H1 (cell line): ENCODE results near the gene ABCF3. TPM values are rescaled to one million over a fixed set of nuclear protein-coding genes. Genes with fewer than 3 reads are reported as not detected.

Experiments
- CTCF ChIA-PET: fragments of 300-600 bp; sonication (Branson Sonifier 250); formaldehyde crosslinking; loops from one replicate; lab custom pipeline; 2021; ENCODE audit not compliant: partially characterized antibody; lab: Charles Lee
- POLR2A ChIA-PET: fragments of 300-600 bp; sonication (Branson Sonifier 250); formaldehyde crosslinking; loops from one replicate; lab custom pipeline; 2021; ENCODE audit warnings: inconsistent platforms; ENCODE audit not compliant: partially characterized antibody; lab: Charles Lee
- DNase-seq, 2 experiments: peaks; one replicate each; pipeline versions ENCODE4 v3.0.0 to v3.0.0-alpha.2; 2010 to 2022; ENCODE audit warnings: low spot score in 2 of 2, low read depth in 1 of 2, mixed read lengths in 1 of 2
- FAIRE-seq: peaks from 2 replicates; lab custom pipeline; 2011; peaks lifted over from hg19 to GRCh38; lab: Jason Lieb, UNC
- H2AFZ ChIP-seq: 2 replicates; pipeline ENCODE4 v1.8.1; 2012; ENCODE audit warnings: low read length, inconsistent platforms
- H2AK5ac ChIP-seq: 2 replicates; pipeline ENCODE4 v1.6.1; 2013; ENCODE audit warnings: low read depth, low read length
- H2BK120ac ChIP-seq: replicated peaks from 2 replicates; pipeline ENCODE3; 2013; ENCODE audit warnings: low read depth, low read length, inconsistent platforms
- H2BK12ac ChIP-seq: 2 replicates; pipeline ENCODE4 v1.6.1; 2013; ENCODE audit warnings: low read depth, low read length
- H2BK15ac ChIP-seq: 2 replicates; pipeline ENCODE4 v1.6.1; 2013; ENCODE audit warnings: low read length
- H2BK20ac ChIP-seq: 2 replicates; pipeline ENCODE4 v1.6.1; 2013; ENCODE audit warnings: low read length
- H2BK5ac ChIP-seq: 2 replicates; pipeline ENCODE4 v1.6.1; 2013; ENCODE audit warnings: low read depth, low read length
- H3K14ac ChIP-seq: 2 replicates; pipeline ENCODE4 v1.6.1; 2013; ENCODE audit warnings: inconsistent platforms; ENCODE audit not compliant: insufficient read length
- H3K18ac ChIP-seq: 2 replicates; pipeline ENCODE4 v1.6.1; 2013; ENCODE audit warnings: low read length; ENCODE audit errors: extremely low read depth
- H3K23ac ChIP-seq: 2 replicates; pipeline ENCODE4 v1.6.1; 2013; ENCODE audit warnings: inconsistent platforms; ENCODE audit not compliant: insufficient read length
- H3K23me2 ChIP-seq: 2 replicates; pipeline ENCODE4 v1.6.1; 2013; ENCODE audit warnings: low read depth, low read length
- H3K27ac ChIP-seq: 2 replicates; pipeline ENCODE4 v1.6.1; 2011; ENCODE audit warnings: low read depth, low read length, inconsistent platforms
- H3K27me3 ChIP-seq, 4 experiments: replicated peaks in 1 of 4; 1 replicate in 1 of 4; 2 replicates in 3 of 4; pipeline versions ENCODE4 v1.6.1 to v1.8.1; 2011 to 2013; ENCODE audit warnings: low read length in 3 of 4, mild to moderate bottlenecking in 3 of 4, inconsistent platforms in 2 of 4, mixed read lengths in 2 of 4, moderate library complexity in 1 of 4; ENCODE audit not compliant: control insufficient read depth in 3 of 4, insufficient read depth in 3 of 4; ENCODE audit errors: extremely low read depth in 1 of 4
- H3K36me3 ChIP-seq, 4 experiments: 2 replicates each; pipeline versions ENCODE4 v1.6.1 to v1.8.1; 2011 to 2013; ENCODE audit warnings: mild to moderate bottlenecking in 4 of 4, low read length in 3 of 4, moderate library complexity in 2 of 4, control low read depth in 1 of 4, inconsistent platforms in 1 of 4; ENCODE audit not compliant: insufficient read depth in 4 of 4, control insufficient read depth in 2 of 4
- H3K4ac ChIP-seq: replicated peaks from 2 replicates; pipeline ENCODE3; 2013; ENCODE audit warnings: low read length, low read depth, mixed read lengths, inconsistent platforms; ENCODE audit not compliant: insufficient read length
- H3K4me1 ChIP-seq, 4 experiments: replicated peaks in 1 of 4; 1 replicate in 1 of 4; 2 replicates in 3 of 4; pipeline versions ENCODE4 v1.6.1 to v1.8.1; 2011 to 2013; ENCODE audit warnings: low read length in 3 of 4, inconsistent platforms in 2 of 4, mixed read lengths in 1 of 4; ENCODE audit not compliant: insufficient read depth in 4 of 4, control insufficient read depth in 3 of 4
- H3K4me2 ChIP-seq, 2 experiments: 2 replicates each; pipeline versions ENCODE4 v1.6.1 to v1.8.1; 2011 to 2013; ENCODE audit warnings: low read depth in 2 of 2, low read length in 2 of 2, control low read depth in 1 of 2, inconsistent platforms in 1 of 2, mild to moderate bottlenecking in 1 of 2; ENCODE audit not compliant: insufficient read depth in 1 of 2
- H3K4me3 ChIP-seq, 4 experiments: fragments of 200-600, 300-600 bp in 1 of 4; sonication (generic), shearing (Covaris generic), sonication (Bioruptor Twin) in 1 of 4; 2 replicates each; pipeline versions ENCODE4 v1.5.1 to v1.8.1; 2011 to 2016; ENCODE audit warnings: low read length in 4 of 4, low read depth in 3 of 4, control low read depth in 2 of 4, inconsistent platforms in 2 of 4, mild to moderate bottlenecking in 2 of 4, mixed read lengths in 1 of 4, moderate library complexity in 1 of 4; ENCODE audit not compliant: insufficient read depth in 2 of 4; ENCODE audit errors: extremely low read depth in 1 of 4
- H3K56ac ChIP-seq: replicated peaks from 2 replicates; pipeline ENCODE3; 2013; ENCODE audit warnings: low read depth, mild to moderate bottlenecking, mixed read lengths, low read length, inconsistent platforms; ENCODE audit not compliant: insufficient read length
- H3K79me1 ChIP-seq: 2 replicates; pipeline ENCODE4 v1.6.1; 2013; ENCODE audit warnings: low read depth, low read length, control low read depth
- H3K79me2 ChIP-seq, 2 experiments: 2 replicates each; pipeline versions ENCODE4 v1.6.1 to v1.8.1; 2012 to 2013; ENCODE audit warnings: low read length in 2 of 2, mild to moderate bottlenecking in 2 of 2, inconsistent platforms in 1 of 2; ENCODE audit not compliant: insufficient read depth in 2 of 2, control insufficient read depth in 1 of 2
- H3K9ac ChIP-seq, 4 experiments: replicated peaks in 1 of 4; 1 replicate in 1 of 4; 2 replicates in 3 of 4; pipeline versions ENCODE4 v1.6.1 to v1.8.1; 2011 to 2013; ENCODE audit warnings: low read depth in 3 of 4, low read length in 3 of 4, control low read depth in 2 of 4, mild to moderate bottlenecking in 2 of 4, moderate library complexity in 2 of 4, inconsistent platforms in 1 of 4; ENCODE audit errors: extremely low read depth in 1 of 4
- H3K9me3 ChIP-seq, 2 experiments: 2 replicates each; pipeline versions ENCODE4 v1.6.1 to v1.8.1; 2012 to 2013; ENCODE audit warnings: mild to moderate bottlenecking in 2 of 2, moderate library complexity in 2 of 2, control low read depth in 1 of 2, inconsistent platforms in 1 of 2, low read depth in 1 of 2, low read length in 1 of 2, mixed read lengths in 1 of 2; ENCODE audit not compliant: insufficient read depth in 2 of 2
- H4K20me1 ChIP-seq, 2 experiments: replicated peaks in 1 of 2; 2 replicates each; pipeline versions ENCODE3 to v1.8.1; 2011 to 2013; ENCODE audit warnings: inconsistent platforms in 2 of 2, low read length in 2 of 2, mild to moderate bottlenecking in 1 of 2; ENCODE audit not compliant: insufficient read depth in 2 of 2, control insufficient read depth in 1 of 2
- H4K5ac ChIP-seq: 2 replicates; pipeline ENCODE4 v1.6.1; 2013; ENCODE audit warnings: low read length, low read depth, mixed read lengths, inconsistent platforms; ENCODE audit not compliant: insufficient read length
- H4K8ac ChIP-seq: 2 replicates; pipeline ENCODE4 v1.8.0; 2013; ENCODE audit warnings: mild to moderate bottlenecking, moderate library complexity, low read length, inconsistent platforms; ENCODE audit not compliant: insufficient read depth; ENCODE audit errors: extremely low read depth
- H4K91ac ChIP-seq: replicated peaks from 2 replicates; pipeline ENCODE3; 2013; ENCODE audit warnings: low read length, mixed read lengths, inconsistent platforms; ENCODE audit not compliant: insufficient read length
- EGR1 ChIP-seq: IDR thresholded peaks from 2 replicates; pipeline ENCODE4 v1.6.1; 2011; ENCODE audit warnings: low read depth, low read length, borderline replicate concordance
- HDAC6 ChIP-seq: IDR thresholded peaks from one replicate; pipeline ENCODE4 v1.7.1; 2012; ENCODE audit warnings: low read depth, mild to moderate bottlenecking, inconsistent platforms, low read length, moderate library complexity
- SUZ12 ChIP-seq: fragments of 200-600 bp; sonication (generic); IDR thresholded peaks from 2 replicates; pipeline ENCODE4 v1.6.1; 2012; ENCODE audit warnings: mild to moderate bottlenecking, inconsistent platforms, low read length, moderate library complexity, mixed read lengths
- TAF1 ChIP-seq: IDR thresholded peaks from 2 replicates; pipeline ENCODE4 v1.6.1; 2011; ENCODE audit warnings: mild to moderate bottlenecking, low read depth, low read length
- USF2 ChIP-seq: IDR thresholded peaks from 2 replicates; pipeline ENCODE4 v1.6.1; 2011; ENCODE audit warnings: low read length, improper control_type of control experiment
- WGBS, 2 experiments: shearing (Covaris generic) in 1 of 2; methylation state at CpG; one replicate each; pipeline versions ENCODE4 v1.1.6 to v1.1.7; 2013 to 2015; ENCODE audit warnings: low lambda C conversion rate in 2 of 2, mixed read lengths in 2 of 2, inconsistent platforms in 1 of 2, low coverage in 1 of 2, missing lambda C conversion rate in 1 of 2; ENCODE audit not compliant: insufficient replicate concordance in 2 of 2, insufficient coverage in 1 of 2, insufficient read length in 1 of 2; ENCODE audit errors: extremely low coverage in 1 of 2, missing lambda C conversion rate in 1 of 2; 5-methylcytosine and 5-hydroxymethylcytosine counted together
- polyA plus RNA-seq, 7 experiments: library from polyadenylated mRNA; depleted of rRNA in 3 of 7; stranded (reverse) in 5 of 7; unstranded in 2 of 7; fragments of >200 nt in 5 of 7; fragments of 200-250 nt in 2 of 7; gene quantifications; 1 replicate in 5 of 7; 2 replicates in 1 of 7; 4 replicates in 1 of 7; pipeline versions ENCODE4 v1.2.1 to v1.2.3, GENCODE V29; 2011 to 2013; ENCODE audit warnings: missing spikeins in 2 of 7, mixed read lengths in 2 of 7
- total RNA-seq: library from RNA; stranded (reverse); fragmentation: NEBNext Ultra II Directional; extraction: Animal tissue kit (Norgen Biotek cat#: 25700); gene quantifications from 2 replicates; pipeline ENCODE4 v1.2.1, GENCODE V29; 2021

Gene ABCF3
- total and polyA plus RNA-seq, 2 of the 8 experiments (the other 6 are each of a cell fraction or from before 2014, with no cell fraction given) = 51.6 to 57.8 TPM

- DNase-seq = no peak
- Histone ChIP-seq H2BK12ac (no peak overlapping the region), H2BK15ac (no peak overlapping the region), H2BK5ac (no peak overlapping the region), H3K9ac (no peak overlapping the region)
- FAIRE-seq = no peak
- POLR2A ChIA-PET = interaction anchor here (0.5 to 1.7 kb wide), 3 partner anchors 12 to 62 kb away, joined by 3 to 6 read pairs (median 3); partner anchors contain the start of gene EEF1AKMT4
- no peak for TF ChIP-seq TAF1
- no peak for TF ChIP-seq EGR1
- no peak for TF ChIP-seq SUZ12
- no peak for TF ChIP-seq HDAC6
- no peak for TF ChIP-seq USF2
- TF ChIP-seq, all 59 proteins: peak for 0
- H3K4ac ChIP-seq = no peak overlapping the region
- H3K4me1 ChIP-seq = peaks cover 0 to 8% (median 5%) of the 10 kb centered on the region in 4 experiments; a peak in 6 of 7 replicates
- H3K27me3 ChIP-seq = no peaks in the 10 kb centered on the region; a peak in 1 of 7 replicates
- no peaks in the 10 kb centered on the region; a peak in 1 of 4 replicates for H3K9me3 ChIP-seq
- no peak overlapping the region for H4K8ac ChIP-seq
- H4K20me1 ChIP-seq = peaks cover 3 to 12% of the 10 kb centered on the region in 2 experiments
- no peak overlapping the region for H4K5ac ChIP-seq
- no peak overlapping the region for H3K18ac ChIP-seq
- no peak overlapping the region for H3K56ac ChIP-seq
- peaks cover 6 to 27% of the 10 kb centered on the region in 2 experiments; a peak in 3 of 4 replicates for H3K79me2 ChIP-seq
- no peak overlapping the region for H4K91ac ChIP-seq
- H3K14ac ChIP-seq = no peak overlapping the region
- no peak overlapping the region for H3K4me3 ChIP-seq
- peaks cover 10% of the 10 kb centered on the region for H3K79me1 ChIP-seq
- no peak overlapping the region for H2AFZ ChIP-seq
- WGBS, 2 experiments = 91% methylated on average over 15 of the region's 17 CpGs; no CpG with 5 or more reads in 1 of the 2 experiments
- H3K27ac ChIP-seq = no peak overlapping the region
- no peak overlapping the region for H2BK120ac ChIP-seq
- peaks cover 19 to 64% (median 34%) of the 10 kb centered on the region in 4 experiments for H3K36me3 ChIP-seq
- H2BK20ac ChIP-seq = no peak overlapping the region
- H3K4me2 ChIP-seq = no peak overlapping the region; a peak in 1 of 4 replicates
- peaks cover 15% of the 10 kb centered on the region for H3K23me2 ChIP-seq
- H2AK5ac ChIP-seq = no peak overlapping the region
- H3K23ac ChIP-seq = no peak overlapping the region
- CTCF ChIA-PET = interaction anchor here (1.0 to 3.5 kb wide), 6 partner anchors 11 to 50 kb away, joined by 3 to 16 read pairs (median 4); no protein-coding TSS in a partner anchor
Measured at GRCh38 chr3:184188080-184188479, 2.1 kb downstream of the ABCF3 start.
